Calu3 (cell line): ENCODE results near the gene PRRC2C. TPM values are rescaled to one million over a fixed set of nuclear protein-coding genes. Genes with fewer than 3 reads are reported as not detected.

Source experiments
- BruUV-seq: library from RNA; stranded (reverse); fragments of 400-500 nt; replicated peaks from 2 replicates; lab custom pipeline; 2021; lab: Mats Ljungman, UMichigan
- CTCF ChIA-PET: fragments of 300-600 bp; sonication (Branson Sonifier 250); formaldehyde crosslinking; loops from one replicate; lab custom pipeline; 2022; ENCODE audit warnings: antibody characterized with exemption; lab: Charles Lee
- DNase-seq: peaks from one replicate; pipeline ENCODE4 v3.0.0; 2022
- H3K27ac Mint-ChIP-seq: one replicate; pipeline ENCODE4 v1.8.0; 2022; ENCODE audit warnings: mixed read lengths; ENCODE audit not compliant: unreplicated experiment
- H3K27me3 Mint-ChIP-seq: one replicate; pipeline ENCODE4 v1.8.0; 2022; ENCODE audit warnings: mixed read lengths; ENCODE audit not compliant: unreplicated experiment
- H3K36me3 Mint-ChIP-seq: one replicate; pipeline ENCODE4 v1.8.0; 2022; ENCODE audit warnings: mild to moderate bottlenecking, moderate library complexity, mixed read lengths; ENCODE audit not compliant: insufficient read depth, unreplicated experiment
- H3K4me1 Mint-ChIP-seq: one replicate; pipeline ENCODE4 v1.8.0; 2022; ENCODE audit warnings: mild to moderate bottlenecking, low read depth, mixed read lengths; ENCODE audit not compliant: unreplicated experiment
- H3K4me3 Mint-ChIP-seq: one replicate; pipeline ENCODE4 v1.8.0; 2022; ENCODE audit warnings: mild to moderate bottlenecking, low read depth, moderate library complexity, mixed read lengths; ENCODE audit not compliant: unreplicated experiment
- H3K9me3 Mint-ChIP-seq: one replicate; pipeline ENCODE4 v1.8.0; 2022; ENCODE audit warnings: low read depth, mixed read lengths; ENCODE audit not compliant: unreplicated experiment
- CTCF ChIP-seq: fragments of 200-600 bp; IDR thresholded peaks from one replicate; pipeline ENCODE4 v1.8.0; 2022; ENCODE audit warnings: antibody characterized with exemption; ENCODE audit not compliant: unreplicated experiment
- intact Hi-C: fragments of 100-400 bp; cut with micrococcal nuclease; formaldehyde crosslinking; loops from one replicate; pipeline ENCODE4 v1.10.0; 2022; ENCODE audit not compliant: unreplicated experiment
- total RNA-seq: library from RNA; stranded (reverse); gene quantifications from 2 replicates; pipeline ENCODE4 v1.2.3, GENCODE V29; 2022

PRRC2C gene
- total RNA-seq, 1 experiment from 2014 or later, result 238 TPM

- peaks cover 10% of the 10 kb centered on the region for H3K36me3 Mint-ChIP-seq
- H3K4me1 Mint-ChIP-seq, result peaks cover 42% of the 10 kb centered on the region
- DNase-seq, result no peak
Observed at GRCh38 chr1:171507435-171507834, 22.1 kb downstream of the PRRC2C start.

GRCh38 chr1:171509191-171509590, 23.9 kb downstream of the PRRC2C start:
- no peak overlapping the region for H3K4me3 Mint-ChIP-seq
- no peak overlapping the region for H3K27ac Mint-ChIP-seq
- CTCF ChIA-PET, result interaction anchor here (0.5 kb wide), 1 partner anchor 15 kb away, joined by 4 read pairs; no protein-coding TSS in a partner anchor
- TF ChIP-seq CTCF, result no peak
- BruUV-seq, result no TSS peak
- peaks cover 5% of the 10 kb centered on the region for H3K36me3 Mint-ChIP-seq
- intact Hi-C loops, result loop anchor here (2.0 kb wide), 1 partner anchor 14 kb away; no protein-coding TSS in a partner anchor
- H3K27me3 Mint-ChIP-seq, result no peaks in the 10 kb centered on the region
- peaks cover 42% of the 10 kb centered on the region for H3K4me1 Mint-ChIP-seq
- no peaks in the 10 kb centered on the region for H3K9me3 Mint-ChIP-seq
- DNase-seq, result no peak

More at GRCh38 chr1:171507435-171507834, 22.1 kb downstream of the PRRC2C start:
- intact Hi-C loops, result no loop called here
- no TSS peak for BruUV-seq
- no peak for TF ChIP-seq CTCF
- Mint-ChIP-seq H3K27ac (no peak overlapping the region), H3K4me3 (no peak overlapping the region), H3K9me3 (no peaks in the 10 kb centered on the region), H3K27me3 (no peaks in the 10 kb centered on the region)
- CTCF ChIA-PET, result no interaction called here

GRCh38 chr1:171513743-171514142, 28.4 kb downstream of the PRRC2C start:
- Mint-ChIP-seq H3K9me3 (no peaks in the 10 kb centered on the region), H3K4me1 (peaks cover 19% of the 10 kb centered on the region), H3K36me3 (peaks cover 35% of the 10 kb centered on the region), H3K27me3 (no peaks in the 10 kb centered on the region), H3K27ac (no peak overlapping the region), H3K4me3 (no peak overlapping the region)
- intact Hi-C loops, result no loop called here
- TSS peak; percentile 5 for BruUV-seq
- CTCF ChIA-PET, result no interaction called here
- DNase-seq, result no peak
- no peak for TF ChIP-seq CTCF

- TF ChIP-seq CTCF, result no peak
- no peaks in the 10 kb centered on the region for H3K27me3 Mint-ChIP-seq
- peaks cover 46% of the 10 kb centered on the region for H3K36me3 Mint-ChIP-seq
- no peak overlapping the region for H3K4me3 Mint-ChIP-seq
- intact Hi-C loops, result no loop called here
- BruUV-seq, result no TSS peak
- CTCF ChIA-PET, result no interaction called here
- no peak overlapping the region for H3K27ac Mint-ChIP-seq
- DNase-seq, result no peak
- no peaks in the 10 kb centered on the region for H3K9me3 Mint-ChIP-seq
- H3K4me1 Mint-ChIP-seq, result peaks cover 5% of the 10 kb centered on the region
Observed at GRCh38 chr1:171515299-171515698, 30.0 kb downstream of the PRRC2C start.
